NCI-H2227 (cell line): ENCODE data around the gene EPHA3.

ENCODE experiments used
- DNase-seq: peaks from one replicate; lab custom pipeline; 2025; ENCODE audit not compliant: unreplicated experiment; lab: John Stamatoyannopoulos, UW

The EPHA3 gene

GRCh38 chr3:89223188-89223587, 115.8 kb downstream of the EPHA3 start:
- DNase-seq = no peak

DNA sequence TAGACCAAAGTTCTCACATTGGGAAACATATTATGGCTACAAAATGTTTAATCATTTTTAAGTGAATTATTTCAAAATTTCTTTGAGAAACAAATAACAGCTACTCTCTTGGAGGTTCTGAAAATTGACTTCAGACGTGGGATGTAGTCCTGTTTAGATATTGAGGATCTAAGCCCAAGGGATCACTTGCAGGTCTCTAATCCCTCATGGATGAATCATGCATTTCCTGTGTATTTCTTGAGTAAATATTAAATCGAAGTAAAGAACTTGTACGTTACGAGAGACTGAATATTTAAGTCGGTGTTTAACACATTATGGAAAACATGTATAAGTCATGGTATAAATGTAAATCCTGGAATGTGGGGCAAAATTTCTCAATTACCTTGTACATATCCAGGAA, 119.8 kb downstream of the EPHA3 start:
- DNase-seq = no peak

DNA sequence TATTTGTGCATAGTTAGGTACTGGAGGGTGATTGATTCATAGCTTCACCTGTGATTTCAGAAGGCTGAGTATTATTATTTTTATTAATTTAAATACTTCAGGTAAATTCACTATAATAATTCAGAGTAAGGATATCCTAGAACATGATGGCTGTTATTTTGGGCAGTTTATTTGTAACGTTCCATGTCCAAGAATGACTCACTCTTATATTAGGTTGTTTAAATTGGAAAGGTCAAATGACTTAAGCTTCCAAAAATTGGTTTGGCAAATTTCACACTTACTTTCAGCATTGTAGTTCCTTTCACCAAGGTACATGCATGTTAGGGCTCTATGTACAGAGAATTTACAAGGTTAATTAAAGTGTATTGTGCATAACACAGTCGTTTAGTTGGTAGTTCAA, 120.2 kb downstream of the EPHA3 start:
- no peak for DNase-seq

DNA sequence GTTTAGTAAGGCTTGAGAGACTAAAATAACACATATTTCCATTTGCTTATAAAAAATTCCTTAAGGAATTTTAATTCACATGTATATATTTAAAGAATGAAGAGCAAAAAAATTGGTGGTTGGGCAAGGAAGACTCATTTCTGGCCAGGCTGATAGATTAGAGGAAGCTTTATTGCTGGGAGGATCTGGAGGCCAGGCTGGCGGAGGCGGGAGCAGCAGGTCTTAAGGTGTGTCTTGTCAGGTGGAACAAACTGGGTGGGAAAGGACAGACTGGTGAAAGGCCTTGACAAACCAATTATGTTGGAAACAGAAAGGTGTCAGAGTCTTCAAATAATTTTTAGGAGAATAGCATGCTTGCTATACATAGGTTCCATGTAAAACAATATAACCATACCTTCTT, 124.7 kb downstream of the EPHA3 start:
- no peak for DNase-seq

GRCh38 chr3:89234620-89235019, 127.2 kb downstream of the EPHA3 start:
- DNase-seq = no peak

DNA sequence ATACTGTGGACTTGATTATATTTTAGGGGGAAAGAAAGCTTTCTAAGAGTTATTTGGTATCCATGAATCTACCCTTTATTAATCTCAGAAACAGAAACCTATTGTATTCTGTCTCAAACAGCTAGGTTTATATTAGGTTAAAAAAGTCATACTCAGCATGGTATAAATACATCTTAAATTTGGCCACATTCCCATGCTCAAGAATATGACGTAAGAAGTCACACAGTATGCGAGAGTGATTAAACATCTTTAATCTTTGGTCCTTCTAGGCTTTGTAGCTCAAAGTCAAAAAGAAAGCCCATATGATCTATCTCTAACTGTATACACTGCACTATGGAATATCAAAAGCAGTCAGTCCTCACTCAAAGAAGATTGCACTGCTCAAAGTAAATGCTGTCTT, 131.4 kb downstream of the EPHA3 start:
- no peak for DNase-seq

GRCh38 chr3:89239774-89240173, 132.4 kb downstream of the EPHA3 start:
- no peak for DNase-seq

GRCh38 chr3:89245612-89246011, 138.2 kb downstream of the EPHA3 start:
- DNase-seq = no peak

- no peak for DNase-seq
These were observed 138.9 kb downstream of the EPHA3 start for GRCh38 chr3:89246326-89246725.

DNA sequence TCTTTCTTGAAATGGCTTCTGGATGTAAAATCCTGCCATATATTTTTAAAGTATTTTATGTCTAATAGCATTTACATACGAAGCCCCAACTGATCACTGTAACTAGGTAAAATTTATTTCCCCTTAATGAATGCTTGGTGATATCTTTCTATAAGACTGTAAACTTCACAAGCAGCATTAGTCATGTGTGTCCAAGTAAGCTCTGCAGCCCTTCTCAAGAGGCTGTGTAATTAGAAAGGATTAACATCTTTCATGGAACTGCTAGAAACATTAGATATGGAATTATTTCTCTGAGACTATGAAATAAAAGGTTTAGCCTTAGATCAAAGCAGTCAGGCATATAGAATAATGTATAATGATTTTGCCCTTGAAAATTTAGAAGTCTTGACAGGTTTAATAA, 143.3 kb downstream of the EPHA3 start:
- DNase-seq = no peak

DNA sequence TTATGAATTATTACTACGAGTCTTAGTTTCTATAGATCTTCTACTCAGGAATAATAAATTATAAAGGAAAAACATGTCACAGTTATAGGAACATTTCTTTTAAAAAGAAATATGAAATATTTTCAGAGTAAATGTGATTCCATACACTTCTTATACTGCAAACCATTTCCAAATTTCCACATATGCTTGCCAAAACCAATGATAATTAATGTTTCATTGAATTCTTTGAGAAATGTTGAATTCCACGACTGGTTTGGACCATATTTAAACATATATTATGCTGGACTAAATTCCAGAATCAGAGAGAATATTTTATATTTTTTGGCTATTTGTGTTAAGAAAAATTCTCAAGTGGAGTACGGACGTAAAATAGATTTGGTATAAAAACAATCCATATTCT, 144.6 kb downstream of the EPHA3 start:
- no peak for DNase-seq

DNA sequence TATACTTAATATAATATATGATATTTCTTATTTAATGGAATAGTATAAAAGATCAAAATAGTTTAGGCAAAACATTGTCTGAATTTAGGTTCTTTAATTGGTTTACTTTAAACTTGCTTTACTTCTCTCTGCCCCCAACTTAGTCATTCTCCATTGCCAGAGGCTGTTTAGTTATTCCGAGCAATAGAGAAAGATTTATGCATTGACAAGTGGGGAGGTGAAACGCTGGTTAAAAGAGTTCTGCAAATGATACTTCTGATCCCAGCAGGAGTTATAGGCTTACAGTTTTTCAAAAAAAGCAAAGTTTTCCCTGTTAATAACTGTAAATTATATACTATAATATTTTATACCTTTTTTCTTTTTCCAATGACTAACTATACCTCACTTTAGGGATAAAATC, 145.4 kb downstream of the EPHA3 start:
- DNase-seq = no peak

- no peak for DNase-seq
These were observed 149.0 kb downstream of the EPHA3 start for GRCh38 chr3:89256395-89256794.

DNA sequence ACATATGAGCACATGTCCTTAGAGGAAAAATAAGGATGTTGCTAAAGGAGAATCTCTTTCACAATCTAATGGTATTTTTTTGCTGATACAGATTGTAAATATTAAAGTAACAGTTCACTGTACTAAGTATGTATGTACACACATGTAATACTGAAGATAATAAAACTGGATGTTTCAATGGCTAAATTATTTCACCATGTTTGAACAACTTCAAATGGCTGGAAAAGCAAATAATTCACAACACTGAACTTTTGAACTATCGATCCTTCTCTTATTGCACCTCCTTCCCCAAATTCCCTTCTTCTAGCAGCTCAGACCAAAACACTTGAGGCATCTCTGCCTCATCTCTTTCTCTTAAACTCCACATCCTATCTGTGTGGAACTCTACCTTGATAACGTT, 149.5 kb downstream of the EPHA3 start:
- DNase-seq = no peak

- DNase-seq = no peak
These were observed 153.3 kb downstream of the EPHA3 start for GRCh38 chr3:89260721-89261120.

GRCh38 chr3:89261673-89262072, 154.3 kb downstream of the EPHA3 start:
- DNase-seq = no peak

- no peak for DNase-seq
These were observed 155.0 kb downstream of the EPHA3 start for GRCh38 chr3:89262309-89262929.

- DNase-seq = no peak
These were observed 156.7 kb downstream of the EPHA3 start for GRCh38 chr3:89264037-89264560.

DNA sequence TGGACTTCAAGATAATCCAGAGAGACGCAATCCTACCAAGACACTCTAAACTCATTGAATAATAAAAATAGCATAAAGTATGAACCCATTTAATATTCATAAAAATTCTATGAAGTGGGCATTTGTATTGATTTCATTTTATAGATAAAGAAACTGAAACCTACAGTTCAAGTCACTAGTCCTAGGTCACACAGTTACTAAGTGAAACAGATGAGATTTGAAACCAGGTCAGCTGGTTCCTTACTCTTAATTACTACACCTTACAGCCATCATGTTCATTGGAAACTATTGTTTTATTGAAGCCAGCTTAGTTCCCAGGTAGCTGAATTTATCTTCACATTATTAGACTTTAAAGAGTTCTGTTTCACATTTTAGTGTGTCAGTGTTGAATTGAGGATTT, 158.7 kb downstream of the EPHA3 start:
- DNase-seq = no peak

- no peak for DNase-seq
These were observed 160.6 kb downstream of the EPHA3 start for GRCh38 chr3:89268059-89268458.

DNA sequence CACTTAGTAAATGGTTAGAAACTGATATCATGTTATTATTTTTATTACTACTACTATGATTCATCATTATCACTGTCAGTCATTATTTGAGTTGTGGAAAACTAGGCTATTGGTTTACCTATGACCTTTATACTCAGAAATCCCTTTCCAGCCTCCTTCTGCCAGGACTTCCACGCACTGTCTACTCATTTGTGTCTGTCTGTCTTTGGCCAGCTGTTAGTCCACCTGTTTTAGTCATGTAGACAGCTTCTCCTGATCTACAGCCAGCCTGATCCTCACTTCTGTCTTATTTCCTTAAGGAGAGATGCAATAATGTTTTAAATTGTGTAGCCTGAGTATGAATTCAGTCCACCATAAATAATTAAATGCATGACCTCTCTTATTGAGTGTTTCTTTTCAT, 162.8 kb downstream of the EPHA3 start:
- no peak for DNase-seq

DNA sequence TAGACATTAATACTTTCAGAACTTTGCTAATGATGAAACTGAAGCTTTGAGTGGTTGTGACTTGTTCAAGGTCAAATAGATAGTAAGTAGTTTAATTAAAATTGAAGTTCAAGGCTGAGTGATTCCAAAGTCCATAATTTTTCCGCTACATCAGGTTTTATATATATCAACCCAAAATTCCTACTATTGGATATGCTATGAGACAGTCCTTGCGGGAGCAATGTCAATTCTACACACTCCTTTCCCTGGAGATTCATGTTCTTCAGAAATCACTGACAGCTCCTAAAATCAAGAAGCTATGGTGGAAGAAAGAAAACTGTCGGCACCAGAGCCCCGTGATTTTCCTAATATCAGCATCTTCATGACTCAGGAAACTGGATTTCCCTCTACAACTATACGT, 167.6 kb downstream of the EPHA3 start:
- DNase-seq = no peak

DNA sequence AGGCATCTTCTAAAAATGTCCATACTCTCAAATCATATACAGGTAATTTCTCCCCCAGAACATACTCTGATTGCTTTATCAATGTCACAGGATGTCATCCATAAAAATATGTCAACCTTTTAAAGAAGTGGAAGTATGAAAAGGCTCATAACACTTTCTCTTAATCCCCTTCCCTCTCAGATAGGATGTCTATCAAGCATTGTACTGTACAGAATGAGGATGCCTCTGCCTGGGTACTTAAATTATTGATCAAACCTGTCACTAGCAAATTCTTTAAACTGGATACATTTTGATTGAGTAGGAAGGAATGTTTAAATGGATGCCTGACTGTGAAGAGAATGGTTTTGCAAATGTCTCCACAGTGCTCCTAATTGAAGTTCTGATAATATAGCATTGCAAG, 168.7 kb downstream of the EPHA3 start:
- DNase-seq = no peak
